ENCODE measurements around the gene SQOR.

The SQOR gene

GRCh38 chr15:45634432-45635190 is at the start of gene SQOR:
SQOR (plus strand) TSS chr15:45635029; CDS start chr15:45658924, 23,895 bp downstream.
- DNase-seq (ENCODE audit: low spot score), result peak; percentile 68

GRCh38 chr15:45585069-45585791 is 49.6 kb upstream of the SQOR start:
- DNase-seq (ENCODE audit: low spot score), result no peak

DNA sequence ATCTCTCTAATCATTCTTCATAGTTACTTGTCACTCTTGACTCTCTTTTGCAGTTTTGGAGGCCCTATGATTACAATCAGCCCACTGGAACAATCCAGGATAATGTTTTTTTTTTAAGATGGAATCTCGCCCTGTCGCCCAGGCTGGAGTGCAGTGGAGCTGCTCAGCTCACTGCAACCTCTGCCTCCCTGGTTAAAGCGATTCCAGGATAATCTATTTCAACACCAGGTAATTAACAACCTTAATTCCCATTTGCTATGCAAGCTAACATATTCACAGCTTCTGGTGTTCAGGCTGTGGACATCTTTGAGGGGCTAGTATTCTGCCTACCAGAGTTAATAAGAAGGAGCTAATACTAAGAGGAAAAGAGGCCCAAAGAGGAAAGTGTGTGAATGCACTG is 48.7 kb upstream of the SQOR start:
- no peak for DNase-seq (ENCODE audit: low spot score)

- peak; percentile 2 for DNase-seq (ENCODE audit: low spot score)
These were observed 48.2 kb upstream of the SQOR start for GRCh38 chr15:45586601-45587094.

GRCh38 chr15:45587095-45587862 is 47.5 kb upstream of the SQOR start, which contains the start of gene BLOC1S6:
BLOC1S6 (plus strand) TSS chr15:45587379; CDS start chr15:45587444, 65 bp downstream.
- DNase-seq (ENCODE audit: low spot score), result peak; percentile 87

DNA sequence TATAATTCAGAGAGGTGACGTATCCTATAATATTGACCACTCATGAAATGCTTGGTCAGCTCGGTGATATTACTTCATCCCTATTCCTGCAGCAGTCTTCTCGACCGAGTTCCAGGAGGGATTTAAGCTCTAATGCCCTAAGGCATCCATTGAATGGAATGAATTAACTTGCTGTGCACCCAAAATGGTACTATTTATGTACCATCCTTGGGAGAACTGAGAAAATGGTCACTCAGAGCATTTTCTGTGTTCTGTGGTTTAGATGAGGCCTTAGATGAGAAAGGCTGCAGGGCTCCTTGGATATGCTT is 47.0 kb upstream of the SQOR start:
- no peak for DNase-seq (ENCODE audit: low spot score)

DNA sequence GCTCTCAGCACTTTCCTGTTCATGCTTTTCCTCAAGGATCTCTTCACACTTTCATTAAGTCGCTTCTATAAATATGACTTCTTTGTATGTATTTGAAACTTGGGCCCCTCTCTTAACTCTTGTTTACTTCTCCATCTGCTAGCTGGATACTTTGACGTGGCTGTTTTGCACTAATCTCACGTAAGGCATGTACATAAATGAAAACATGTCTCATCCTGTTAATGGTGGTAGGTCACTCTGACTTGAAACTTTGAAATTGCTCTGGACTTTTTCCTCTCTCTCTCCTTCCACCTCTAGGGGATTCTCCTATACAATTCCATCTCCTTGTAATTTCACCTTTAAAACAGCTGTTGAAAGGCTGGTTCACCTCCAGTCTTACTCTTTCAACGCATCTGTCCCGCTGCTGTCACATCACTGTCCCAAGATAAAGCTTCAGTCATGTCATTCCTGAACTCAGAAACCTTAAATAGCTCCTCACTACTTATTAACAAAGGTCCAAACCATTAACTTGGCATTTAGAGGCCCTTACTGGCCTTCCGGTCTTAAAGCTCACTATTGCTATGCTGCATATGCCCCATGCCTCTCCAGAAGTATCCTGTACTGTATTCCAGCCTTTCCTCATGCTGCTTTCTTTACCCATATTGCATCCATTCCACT is 46.5 kb upstream of the SQOR start:
- no peak for DNase-seq (ENCODE audit: low spot score)

DNA sequence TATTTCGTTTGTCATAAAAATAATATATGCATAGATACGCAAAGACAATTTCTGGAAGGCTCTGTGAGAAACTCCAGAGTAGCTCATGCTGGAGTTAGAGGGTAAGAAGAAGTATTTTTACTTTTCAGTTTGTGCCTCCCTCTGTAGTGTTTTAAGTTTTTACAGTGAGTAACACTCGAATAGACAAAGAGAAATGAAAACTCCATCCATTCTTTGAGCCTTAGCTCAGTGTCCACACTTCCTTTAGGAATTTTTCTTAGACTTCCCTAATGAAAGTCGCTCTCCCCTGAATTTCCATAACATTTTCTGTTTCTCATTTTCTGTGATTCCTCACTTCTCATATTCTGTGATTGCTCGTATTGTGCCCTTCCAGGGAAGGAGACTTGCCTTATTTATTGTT is 45.6 kb upstream of the SQOR start:
- no peak for DNase-seq (ENCODE audit: low spot score)

- DNase-seq (ENCODE audit: low spot score), result no peak
These were observed 40.5 kb upstream of the SQOR start for GRCh38 chr15:45594319-45594718.

- DNase-seq (ENCODE audit: low spot score), result no peak
These were observed 39.8 kb upstream of the SQOR start for GRCh38 chr15:45594835-45595530.

GRCh38 chr15:45603881-45604280 is 30.9 kb upstream of the SQOR start:
- no peak for DNase-seq (ENCODE audit: low spot score)

DNA sequence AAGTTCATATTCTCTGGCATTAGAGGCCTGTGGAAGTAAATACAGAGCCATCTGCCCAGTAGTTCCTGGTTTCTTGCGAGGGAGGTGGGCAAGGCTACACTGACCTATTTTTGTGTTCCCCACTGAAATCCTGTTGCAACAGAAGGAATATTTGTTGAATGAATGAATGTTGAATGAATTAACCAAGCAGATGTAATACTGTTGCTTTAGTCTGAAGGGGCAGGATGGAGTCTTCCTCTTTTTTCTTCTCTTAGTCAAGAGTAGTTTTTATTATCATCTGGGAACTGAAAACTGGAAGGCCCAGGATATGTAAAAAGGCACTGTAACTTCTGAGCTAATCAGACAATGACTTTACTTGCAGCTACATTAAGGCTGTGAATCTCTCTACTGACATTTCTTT is 30.5 kb upstream of the SQOR start:
- no peak for DNase-seq (ENCODE audit: low spot score)

DNA sequence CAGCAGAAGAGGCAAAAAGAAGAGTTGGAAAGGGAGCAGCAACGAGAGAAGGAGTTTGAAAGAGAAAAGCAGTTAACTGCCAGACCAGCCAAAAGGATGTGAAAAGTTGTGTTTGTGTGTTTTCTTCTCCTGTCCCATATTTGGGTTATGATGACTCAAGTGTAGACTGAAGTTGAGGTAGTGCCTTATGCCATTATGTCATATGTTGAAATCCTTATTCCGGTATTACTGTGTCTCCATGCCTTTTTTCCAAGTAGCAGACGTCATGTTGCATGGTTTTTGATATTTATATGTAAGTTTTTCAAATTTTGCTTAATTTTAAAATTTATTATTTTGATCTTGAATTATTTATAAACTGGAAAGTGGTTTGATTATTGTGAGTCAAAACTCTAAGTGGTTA is 28.4 kb upstream of the SQOR start:
- DNase-seq (ENCODE audit: low spot score), result no peak

- no peak for DNase-seq (ENCODE audit: low spot score)
These were observed 28.0 kb upstream of the SQOR start for GRCh38 chr15:45606841-45607240.

GRCh38 chr15:45611305-45611704 is 23.5 kb upstream of the SQOR start:
- DNase-seq (ENCODE audit: low spot score), result peak; percentile 40

DNA sequence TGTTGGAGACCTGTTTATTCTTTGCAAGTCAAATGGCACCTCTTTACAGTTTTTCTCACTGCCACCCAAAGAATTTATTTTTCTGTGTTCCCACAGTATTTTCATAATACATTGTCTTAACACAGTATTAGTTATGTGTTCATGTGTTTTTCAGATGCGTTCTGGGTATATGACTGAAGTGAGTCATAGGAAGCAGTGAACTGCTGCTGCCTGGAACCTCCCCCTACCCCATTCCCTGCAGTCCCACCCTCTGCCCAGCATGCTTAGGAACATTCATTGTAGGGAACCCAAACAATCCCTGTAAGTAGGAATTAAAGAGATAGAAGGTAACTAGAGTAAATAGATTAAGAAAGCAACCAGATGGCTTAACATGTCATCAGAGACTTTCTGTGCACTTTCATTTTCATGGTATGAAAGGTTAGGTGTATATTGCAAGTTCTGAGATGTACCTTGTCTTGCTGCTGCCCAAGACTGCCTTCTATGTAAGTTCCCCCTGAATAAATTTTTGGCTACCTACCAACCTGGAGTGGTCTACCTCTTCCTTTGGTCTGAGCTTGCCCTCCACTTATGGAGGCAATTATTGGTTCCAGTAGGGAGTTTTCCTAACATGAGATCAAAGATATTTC is 21.9 kb upstream of the SQOR start:
- no peak for DNase-seq (ENCODE audit: low spot score)

- DNase-seq (ENCODE audit: low spot score), result no peak
These were observed 17.9 kb upstream of the SQOR start for GRCh38 chr15:45616901-45617323.

DNA sequence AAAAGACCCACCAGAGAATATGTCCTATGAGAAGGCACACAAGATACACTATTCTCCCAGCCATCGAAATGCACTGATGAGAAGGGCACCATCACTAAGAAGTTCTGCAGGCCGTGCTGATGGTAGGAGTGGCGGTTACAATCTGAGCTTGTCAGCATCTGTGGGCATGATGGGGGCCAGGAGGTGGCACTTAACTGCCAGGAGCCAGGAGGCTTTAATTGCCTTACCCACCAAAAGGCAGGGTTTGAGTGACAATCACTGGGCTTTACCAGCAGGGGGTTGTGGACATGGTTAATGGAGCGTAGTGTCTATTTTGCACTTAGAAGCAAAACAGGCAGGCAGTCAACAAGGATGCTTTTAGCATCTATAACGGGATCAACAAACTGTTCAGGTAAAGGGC is 16.0 kb upstream of the SQOR start:
- DNase-seq (ENCODE audit: low spot score), result no peak

DNA sequence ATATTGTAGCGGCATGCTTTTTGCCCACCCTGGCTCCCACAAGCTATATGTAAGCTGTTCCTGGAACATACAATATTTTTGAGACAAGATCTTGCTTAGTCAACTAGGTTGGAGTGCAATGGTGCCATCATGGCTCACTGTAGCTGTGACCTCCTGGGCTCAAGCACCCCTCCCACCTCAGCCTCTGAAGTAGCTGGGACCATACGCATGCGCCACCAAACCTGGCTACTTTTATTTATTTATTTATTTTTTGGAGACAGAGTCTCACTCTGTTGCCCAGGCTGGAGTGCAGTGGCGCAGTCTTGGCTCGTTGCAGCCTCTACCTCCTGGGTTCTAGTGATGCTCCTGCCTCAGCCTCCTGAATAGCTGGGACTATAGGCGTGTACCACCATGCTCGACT is 6.7 kb upstream of the SQOR start:
- no peak for DNase-seq (ENCODE audit: low spot score)

- no peak for DNase-seq (ENCODE audit: low spot score)
These were observed 3.7 kb upstream of the SQOR start for GRCh38 chr15:45630917-45631691.
